Uterus (tissue), 2 donors: ENCODE results near the gene UBE2D2.
"Not testable (repeated sequence)": the region's sequence is repeated elsewhere in the genome, so short reads cannot be mapped to it uniquely, and the experiment has no call there.

Experiments
- POLR2A ChIP-seq, 2 donors: fragments of 450-650 bp; IDR thresholded peaks; one replicate each; pipeline ENCODE4 v1.6.1; 2016; ENCODE audit warnings: antibody characterized with exemption in 2 of 2, mild to moderate bottlenecking in 1 of 2, moderate library complexity in 1 of 2
- TF ChIP-seq, protein P1 (sequence below), 4 experiments: fragments of 200-600 bp in 2 of 4; fragments of 450-650 bp in 2 of 4; sonication (generic) in 2 of 4; IDR thresholded peaks; one replicate each; pipeline ENCODE4 v1.5.1; 2016 to 2019; ENCODE audit warnings: antibody characterized with exemption in 4 of 4, mild to moderate bottlenecking in 2 of 4, moderate library complexity in 1 of 4

DNA sequence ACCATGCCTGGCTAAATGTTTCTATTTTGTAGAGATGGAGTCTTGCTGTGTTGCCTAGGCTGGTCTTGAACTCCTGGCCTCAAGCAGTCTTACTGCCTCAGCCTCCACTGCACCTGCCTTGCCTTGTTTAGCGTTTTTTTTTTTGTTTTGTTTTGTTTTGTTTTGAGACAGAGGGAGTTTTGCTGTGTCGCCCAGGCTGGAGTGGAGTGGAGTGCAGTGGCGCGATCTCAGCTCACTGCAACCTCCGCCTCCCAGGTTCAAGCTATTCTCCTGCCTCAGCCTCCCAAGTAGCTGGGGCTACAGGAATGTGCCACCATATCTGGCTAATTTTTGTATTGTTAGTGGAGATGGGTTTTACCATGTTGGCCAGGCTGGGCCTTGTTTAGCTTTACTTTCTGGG lies 27.0 kb downstream of the UBE2D2 start:
- TF ChIP-seq, protein P1, sequence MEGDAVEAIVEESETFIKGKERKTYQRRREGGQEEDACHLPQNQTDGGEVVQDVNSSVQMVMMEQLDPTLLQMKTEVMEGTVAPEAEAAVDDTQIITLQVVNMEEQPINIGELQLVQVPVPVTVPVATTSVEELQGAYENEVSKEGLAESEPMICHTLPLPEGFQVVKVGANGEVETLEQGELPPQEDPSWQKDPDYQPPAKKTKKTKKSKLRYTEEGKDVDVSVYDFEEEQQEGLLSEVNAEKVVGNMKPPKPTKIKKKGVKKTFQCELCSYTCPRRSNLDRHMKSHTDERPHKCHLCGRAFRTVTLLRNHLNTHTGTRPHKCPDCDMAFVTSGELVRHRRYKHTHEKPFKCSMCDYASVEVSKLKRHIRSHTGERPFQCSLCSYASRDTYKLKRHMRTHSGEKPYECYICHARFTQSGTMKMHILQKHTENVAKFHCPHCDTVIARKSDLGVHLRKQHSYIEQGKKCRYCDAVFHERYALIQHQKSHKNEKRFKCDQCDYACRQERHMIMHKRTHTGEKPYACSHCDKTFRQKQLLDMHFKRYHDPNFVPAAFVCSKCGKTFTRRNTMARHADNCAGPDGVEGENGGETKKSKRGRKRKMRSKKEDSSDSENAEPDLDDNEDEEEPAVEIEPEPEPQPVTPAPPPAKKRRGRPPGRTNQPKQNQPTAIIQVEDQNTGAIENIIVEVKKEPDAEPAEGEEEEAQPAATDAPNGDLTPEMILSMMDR (IDR thresholded peaks at IDR 0.05): not testable (repeated sequence)
- not testable (repeated sequence) for TF ChIP-seq POLR2A (IDR thresholded peaks at IDR 0.05)
